Fibroblast of mammary gland (primary cell): ENCODE results near the gene MRPS15.

Source experiments
- DNase-seq: peaks from one replicate; pipeline ENCODE4 v3.0.0-alpha.2; 2010; ENCODE audit warnings: low read depth
- H3K4me3 ChIP-seq: 2 replicates; pipeline ENCODE4 v1.5.1; 2011; ENCODE audit warnings: low read depth, mild to moderate bottlenecking, low read length, moderate library complexity; ENCODE audit not compliant: control insufficient read depth
- CTCF ChIP-seq: conservative IDR thresholded peaks from 2 replicates; pipeline ENCODE4 v1.5.1; 2011; ENCODE audit warnings: low read depth, low read length, inconsistent platforms; ENCODE audit not compliant: control insufficient read depth, insufficient read depth

The MRPS15 gene

GRCh38 chr1:36467027-36467410 lies 2.8 kb upstream of the MRPS15 start:
- TF ChIP-seq CTCF, result no peak
- H3K4me3 ChIP-seq, result no peak overlapping the region
- no peak for DNase-seq

GRCh38 chr1:36466370-36467026 lies 2.3 kb upstream of the MRPS15 start:
- H3K4me3 ChIP-seq, result no peak overlapping the region
- TF ChIP-seq CTCF, result no peak
- DNase-seq, result no peak

GRCh38 chr1:36465731-36466369 lies 1.7 kb upstream of the MRPS15 start:
- no peak overlapping the region for H3K4me3 ChIP-seq
- TF ChIP-seq CTCF, result no peak
- peak; percentile 30 for DNase-seq

- peak; percentile 28 for DNase-seq
- no peak for TF ChIP-seq CTCF
- peak overlapping the region; percentile 96 for H3K4me3 ChIP-seq
These were observed 615 bp upstream of the MRPS15 start for GRCh38 chr1:36464605-36465393.

GRCh38 chr1:36463463-36463802 lies 751 bp downstream of the MRPS15 start:
- no peak for DNase-seq
- H3K4me3 ChIP-seq, result peak overlapping the region; percentile 96
- no peak for TF ChIP-seq CTCF

GRCh38 chr1:36458910-36459309 lies 5.3 kb downstream of the MRPS15 start:
- no peak for DNase-seq
- no peak overlapping the region for H3K4me3 ChIP-seq
- TF ChIP-seq CTCF, result no peak
